ENCODE measurements around the gene GJA4.
"Not testable (repeated sequence)": the region's sequence is repeated elsewhere in the genome, so short reads cannot be mapped to it uniquely, and the experiment has no call there.

The GJA4 gene

GRCh38 chr1:34792424-34792823, 375 bp upstream of the GJA4 start:
- DNase-seq, result no peak

DNA sequence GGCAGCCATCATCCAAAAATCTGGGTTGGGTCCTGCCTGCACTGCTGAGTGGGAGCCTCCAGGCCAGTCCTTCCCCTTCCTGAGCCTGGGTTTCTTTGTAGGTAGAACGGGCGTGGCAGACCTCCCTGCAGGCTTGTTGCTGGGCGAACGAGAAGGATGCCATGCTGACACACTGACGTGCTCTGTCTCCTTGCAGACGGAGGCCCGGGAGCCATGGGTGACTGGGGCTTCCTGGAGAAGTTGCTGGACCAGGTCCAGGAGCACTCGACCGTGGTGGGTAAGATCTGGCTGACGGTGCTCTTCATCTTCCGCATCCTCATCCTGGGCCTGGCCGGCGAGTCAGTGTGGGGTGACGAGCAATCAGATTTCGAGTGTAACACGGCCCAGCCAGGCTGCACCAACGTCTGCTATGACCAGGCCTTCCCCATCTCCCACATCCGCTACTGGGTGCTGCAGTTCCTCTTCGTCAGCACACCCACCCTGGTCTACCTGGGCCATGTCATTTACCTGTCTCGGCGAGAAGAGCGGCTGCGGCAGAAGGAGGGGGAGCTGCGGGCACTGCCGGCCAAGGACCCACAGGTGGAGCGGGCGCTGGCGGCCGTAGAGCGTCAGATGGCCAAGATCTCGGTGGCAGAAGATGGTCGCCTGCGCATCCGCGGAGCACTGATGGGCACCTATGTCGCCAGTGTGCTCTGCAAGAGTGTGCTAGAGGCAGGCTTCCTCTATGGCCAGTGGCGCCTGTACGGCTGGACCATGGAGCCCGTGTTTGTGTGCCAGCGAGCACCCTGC, 1.4 kb downstream of the GJA4 start:
- DNase-seq, result no peak

GRCh38 chr1:34794790-34795180, 2.0 kb downstream of the GJA4 start:
- no peak for DNase-seq

DNA sequence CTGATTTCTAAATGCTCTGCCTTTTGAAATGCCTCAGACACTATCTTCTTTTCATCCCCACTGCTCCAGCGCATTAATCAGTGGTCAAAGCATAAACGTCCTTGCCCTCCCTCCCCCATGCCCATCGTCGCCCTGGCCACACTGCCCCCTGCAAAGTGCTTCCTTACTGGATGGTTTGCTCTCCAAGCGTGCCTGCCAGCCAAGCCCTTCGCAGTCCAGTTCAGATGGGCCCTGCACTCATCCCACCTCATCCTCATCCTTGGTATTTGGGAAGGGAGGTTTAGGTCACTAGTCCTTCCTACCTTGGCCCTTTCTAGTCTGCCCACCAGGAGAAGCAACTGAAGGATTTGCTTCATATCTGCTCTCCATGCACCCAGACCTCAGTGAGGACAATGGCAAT, 3.1 kb downstream of the GJA4 start:
- DNase-seq, result no peak

DNA sequence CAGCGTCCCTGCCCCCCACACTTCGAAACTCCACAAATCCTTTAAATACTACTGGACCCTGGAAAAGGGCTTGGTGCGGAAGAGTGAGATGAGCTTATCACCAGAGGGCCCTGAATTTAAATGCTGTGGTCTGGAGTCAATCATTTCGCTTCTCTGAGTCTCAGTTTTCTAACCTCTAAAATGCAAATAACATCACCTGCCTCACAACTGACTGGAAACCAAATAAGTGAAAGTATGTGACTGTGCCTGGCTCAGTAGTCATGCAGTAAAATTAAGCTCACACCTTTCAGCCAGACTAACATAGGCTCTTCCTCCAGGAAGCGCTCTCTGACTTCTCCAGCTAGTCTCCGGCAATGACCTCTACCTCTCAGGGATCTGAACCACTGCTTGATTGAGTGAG, 4.2 kb downstream of the GJA4 start:
- no peak for DNase-seq

DNA sequence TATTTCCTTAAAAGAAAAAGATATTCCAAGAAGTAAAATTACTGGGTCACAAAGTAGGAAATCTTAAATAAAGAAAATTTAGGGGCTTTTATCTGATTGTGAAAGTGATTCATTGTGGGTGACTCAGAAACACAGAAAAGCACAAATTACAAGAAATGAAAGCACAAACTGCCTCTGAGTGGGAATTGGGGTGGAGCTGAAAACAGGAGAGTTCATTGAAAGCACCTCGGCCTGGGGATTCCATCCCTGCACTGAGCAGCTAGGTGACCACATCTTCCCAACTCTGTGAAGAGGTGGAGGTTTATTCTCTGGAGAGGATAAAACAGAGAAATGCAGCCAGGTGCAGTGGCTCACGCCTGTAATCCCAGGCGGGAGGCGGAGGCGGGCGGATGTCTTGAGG, 7.4 kb downstream of the GJA4 start:
- DNase-seq, result no peak

DNA sequence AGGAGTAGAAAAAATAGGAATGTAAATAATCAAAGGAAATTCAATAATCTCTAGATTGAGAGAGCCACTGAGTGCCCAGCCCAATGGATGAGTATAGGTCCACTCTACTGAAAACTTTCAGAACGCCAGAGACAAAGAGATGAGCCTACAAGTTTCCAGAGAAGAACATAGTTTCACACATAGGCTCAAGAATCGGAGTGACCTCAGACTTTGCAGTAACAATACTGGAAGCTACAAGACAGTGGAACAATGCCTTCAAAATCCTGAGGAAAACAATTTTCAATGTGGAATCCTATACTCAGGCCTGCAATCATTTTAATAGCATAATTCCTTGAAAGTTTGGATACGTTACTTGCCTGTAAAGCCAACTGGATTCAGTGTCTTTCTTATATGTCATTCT, 11.0 kb downstream of the GJA4 start:
- no peak for DNase-seq

DNA sequence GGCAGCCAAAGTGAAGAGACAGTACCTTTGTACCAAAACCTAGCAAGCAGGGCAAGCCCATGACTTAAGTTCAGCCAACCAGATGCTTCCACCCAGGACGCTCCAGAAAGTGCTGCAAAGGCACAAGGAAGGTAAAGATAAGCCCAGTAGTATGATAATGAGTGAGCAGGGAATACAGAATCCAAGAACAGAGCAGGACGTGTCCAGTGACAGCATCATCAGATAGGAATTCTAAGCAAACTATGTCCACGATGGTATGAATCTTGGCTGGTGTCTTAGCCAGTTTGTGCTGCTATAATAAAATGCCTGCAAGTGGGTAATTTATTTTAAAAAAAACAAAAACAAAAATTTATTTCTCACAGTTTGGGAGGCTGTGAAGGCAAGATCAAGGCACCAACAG, 13.6 kb downstream of the GJA4 start:
- no peak for DNase-seq

- no peak for DNase-seq
Observed at GRCh38 chr1:34808051-34808810, 15.4 kb downstream of the GJA4 start.

GRCh38 chr1:34810781-34811180, 18.0 kb downstream of the GJA4 start:
- not testable (repeated sequence) for DNase-seq

- DNase-seq, result no peak
Observed at GRCh38 chr1:34816332-34816731, 23.5 kb downstream of the GJA4 start.

GRCh38 chr1:34816778-34817177, 24.0 kb downstream of the GJA4 start:
- no peak for DNase-seq

DNA sequence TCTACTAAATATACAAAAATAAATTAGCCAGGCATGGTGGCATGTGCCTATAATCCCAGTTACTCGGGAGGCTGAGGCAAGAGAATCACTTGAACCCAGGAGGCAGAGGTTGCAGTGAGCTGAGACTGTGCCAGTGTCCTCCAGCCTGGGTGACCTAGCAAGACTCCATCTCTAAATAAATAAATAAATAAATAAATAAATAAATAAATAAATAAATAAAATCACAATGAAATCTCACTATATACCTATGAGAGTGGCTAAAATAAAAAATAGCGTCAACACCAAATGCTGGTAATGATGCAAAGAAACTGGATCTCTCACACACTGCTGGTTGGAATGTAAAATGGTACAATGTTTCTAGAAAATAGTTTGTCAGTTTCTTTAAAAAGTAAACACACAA, 26.1 kb downstream of the GJA4 start:
- not testable (repeated sequence) for DNase-seq

GRCh38 chr1:34822202-34822601, 29.4 kb downstream of the GJA4 start:
- DNase-seq, result no peak

DNA sequence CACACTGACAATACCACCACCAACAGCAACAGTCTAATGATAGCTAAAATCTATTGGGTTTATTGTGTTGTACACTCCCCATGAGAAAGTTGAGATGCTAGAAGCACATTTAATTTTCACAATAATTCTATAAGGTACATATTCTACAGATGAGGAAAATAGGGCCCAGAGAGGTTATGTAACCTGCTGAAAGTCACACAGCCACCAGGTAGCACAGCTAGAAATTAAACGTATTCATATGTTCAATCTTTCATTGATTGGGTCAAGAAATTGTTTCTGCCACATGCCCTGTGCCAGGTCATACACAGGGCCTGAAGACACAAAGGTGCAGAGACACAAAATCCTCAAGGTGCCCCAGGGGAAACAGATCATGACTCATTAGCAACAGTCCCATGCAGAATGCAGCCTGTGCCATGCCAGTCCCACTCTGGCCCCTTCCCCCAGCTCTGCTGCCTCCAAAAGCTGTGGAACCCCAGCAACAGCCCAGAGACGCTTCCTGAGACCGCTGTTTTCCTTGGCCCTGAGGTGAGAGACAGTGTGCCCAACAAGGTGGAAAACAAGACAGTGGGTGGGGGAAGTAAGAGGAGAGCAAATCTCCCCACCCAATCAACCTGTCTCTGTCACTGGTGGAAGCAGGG, 32.1 kb downstream of the GJA4 start:
- no peak for DNase-seq

DNA sequence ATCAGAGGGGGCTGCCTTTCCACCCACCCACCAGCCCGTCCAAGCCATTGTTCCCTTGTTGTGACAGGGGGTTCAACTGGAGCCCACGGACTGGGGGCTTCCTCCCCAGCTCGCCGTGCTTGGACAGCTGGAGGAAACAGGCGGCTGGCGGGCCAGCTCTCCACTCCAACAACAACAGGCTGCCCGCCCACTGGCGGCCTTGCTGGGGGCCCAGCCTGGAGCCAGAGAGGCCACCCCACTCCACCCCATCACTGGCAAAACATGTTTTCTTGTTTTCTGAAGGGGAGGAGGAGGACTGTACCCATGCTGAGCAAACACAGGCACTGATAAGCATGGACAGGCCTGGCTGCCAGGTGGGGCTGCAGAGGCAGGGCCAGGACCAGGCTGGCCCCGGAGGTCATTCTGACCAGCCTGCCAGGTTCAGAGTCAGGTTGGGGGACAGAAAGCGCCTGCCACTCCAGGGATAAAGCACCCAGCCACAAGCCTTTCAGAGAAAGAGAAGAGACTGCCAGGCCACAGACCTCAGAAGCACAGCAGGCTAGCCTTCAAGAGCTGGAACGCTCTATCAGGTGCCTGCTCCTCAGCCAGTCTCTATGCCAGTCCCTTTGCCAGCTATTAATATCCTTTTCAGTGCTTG, 32.8 kb downstream of the GJA4 start:
- DNase-seq, result no peak

GRCh38 chr1:34827341-34827941, 34.6 kb downstream of the GJA4 start:
- no peak for DNase-seq

DNA sequence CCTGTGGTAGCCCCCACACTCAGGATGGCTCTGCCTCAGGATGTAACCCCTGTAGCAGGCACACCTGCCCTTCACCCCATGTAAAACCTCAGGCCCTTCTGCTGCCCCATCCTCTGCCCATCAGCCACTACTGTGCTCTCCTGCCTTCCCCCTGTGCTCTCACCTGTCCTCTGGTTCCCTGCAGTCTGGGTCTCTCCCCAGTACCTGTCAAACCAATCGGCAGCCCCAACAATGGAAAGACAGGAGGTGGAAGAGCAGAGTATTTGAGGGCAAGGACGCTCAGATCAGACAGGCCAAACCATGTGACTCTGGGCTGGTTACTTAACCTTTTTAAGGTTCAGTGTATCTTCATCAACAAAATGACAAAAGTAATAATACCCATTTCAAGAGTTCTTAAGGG, 35.8 kb downstream of the GJA4 start:
- no peak for DNase-seq

GRCh38 chr1:34829250-34829649, 36.5 kb downstream of the GJA4 start:
- DNase-seq, result no peak

GRCh38 chr1:34831721-34832246, 39.0 kb downstream of the GJA4 start:
- no peak for DNase-seq

- no peak for DNase-seq
Observed at GRCh38 chr1:34833711-34834110, 40.9 kb downstream of the GJA4 start.

DNA sequence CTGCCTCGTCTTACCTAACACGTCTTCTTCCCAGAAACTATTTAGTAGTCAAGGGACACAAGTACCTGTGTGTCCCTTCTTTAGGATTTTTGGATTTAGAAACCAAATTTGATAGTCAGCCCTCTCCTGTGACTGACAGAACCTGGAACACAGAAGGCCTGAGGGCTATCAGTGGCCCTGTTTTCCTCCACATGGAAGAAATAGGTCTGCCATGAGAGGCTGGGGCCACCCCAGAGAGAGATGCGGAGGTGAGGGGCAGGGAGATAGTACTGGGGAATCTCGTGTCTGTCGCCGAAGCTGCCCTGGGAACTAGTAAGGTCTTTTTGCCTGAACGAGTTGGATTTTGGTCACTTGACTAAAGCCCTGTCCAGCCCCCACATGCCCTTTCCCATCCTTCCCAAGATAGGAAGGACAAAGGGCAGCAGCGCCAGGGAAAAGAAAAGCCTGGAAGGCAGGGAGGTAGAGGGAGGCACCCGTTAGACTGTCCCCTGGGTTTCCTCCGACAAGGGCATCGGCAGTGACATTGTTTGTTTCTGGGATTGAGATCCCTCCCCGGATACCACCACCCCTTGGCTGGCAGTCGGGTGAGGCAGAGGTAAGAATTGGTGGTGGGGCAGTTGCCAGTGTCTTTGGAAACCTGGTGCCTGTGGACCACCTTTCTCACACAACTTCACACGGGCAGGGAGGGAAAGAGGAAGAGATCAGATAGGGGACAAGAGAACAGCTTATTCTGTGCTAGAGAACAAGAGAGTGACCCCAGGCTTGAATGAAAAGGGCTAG, 46.9 kb downstream of the GJA4 start:
- DNase-seq, result no peak

Measured in T-helper 9 cell (primary cell).